Measurements from ENCODE around the gene RPS17. TPM values are rescaled to one million over a fixed set of nuclear protein-coding genes. Genes with fewer than 3 reads are reported as not detected.
"Not testable (repeated sequence)": the region's sequence is repeated elsewhere in the genome, so short reads cannot be mapped to it uniquely, and the experiment has no call there.

The RPS17 gene
- total RNA-seq, 1 donor from 2014 or later = 1,382 TPM

DNA sequence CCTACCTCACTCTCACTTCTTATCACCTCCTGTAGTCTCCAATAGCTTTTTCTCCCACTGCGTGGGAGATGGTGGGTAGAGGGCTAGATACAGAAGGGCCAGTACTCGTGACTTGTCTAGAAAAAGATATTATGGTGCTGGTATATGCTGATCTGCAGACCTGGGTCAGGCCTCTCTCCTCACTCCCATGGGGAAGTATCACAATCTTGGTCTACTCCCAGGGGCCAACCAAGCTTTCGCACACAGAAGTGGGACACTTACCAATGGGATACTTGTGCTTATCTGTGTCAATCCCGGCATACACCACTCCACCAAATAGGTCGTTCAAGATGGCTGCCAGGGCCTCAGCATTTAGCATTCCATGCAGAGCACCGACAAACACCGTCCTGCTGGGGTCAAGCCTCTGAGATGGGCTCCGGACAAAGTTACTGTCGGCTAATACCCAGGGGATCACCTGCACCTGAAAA is 9.0 kb upstream of the RPS17 start:
- DNase-seq (ENCODE audit: low spot score in 2 of 2) = no peak
- FAIRE-seq = no peak

GRCh38 chr15:82548700-82549099 is 8.4 kb upstream of the RPS17 start:
- FAIRE-seq (no peak), DNase-seq (ENCODE audit: low spot score in 2 of 2) (no peak)

DNA sequence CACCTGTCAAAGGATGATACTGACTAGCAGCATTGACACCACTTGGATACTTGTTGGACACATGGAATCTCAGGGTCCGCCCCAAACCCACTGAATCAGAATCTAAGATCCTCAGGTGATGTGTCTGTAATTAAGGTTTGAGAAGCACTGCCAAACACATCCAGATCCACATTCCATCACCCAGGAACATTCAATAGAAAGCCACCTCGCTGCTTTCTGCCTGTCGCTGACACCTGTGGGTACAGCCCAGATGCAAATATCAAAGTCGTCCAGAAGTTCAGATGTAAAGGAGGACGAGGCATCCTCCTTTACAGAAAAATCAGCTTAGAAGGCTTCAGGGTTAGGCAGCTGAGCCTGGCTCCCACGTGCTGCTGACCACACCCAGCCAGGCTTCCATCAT is 5.2 kb upstream of the RPS17 start:
- no peak for FAIRE-seq
- DNase-seq (ENCODE audit: low spot score in 2 of 2) = no peak

GRCh38 chr15:82545002-82545401 is 4.7 kb upstream of the RPS17 start:
- FAIRE-seq (no peak), DNase-seq (ENCODE audit: low spot score in 2 of 2) (no peak)

- FAIRE-seq = no peak
- DNase-seq (ENCODE audit: low spot score in 2 of 2) = no peak
Observed at GRCh38 chr15:82544431-82544830, 4.2 kb upstream of the RPS17 start.

- DNase-seq (ENCODE audit: low spot score in 2 of 2) (no peak), FAIRE-seq (no peak)
Observed at GRCh38 chr15:82543160-82543559, 2.9 kb upstream of the RPS17 start.

GRCh38 chr15:82540984-82541431 is 751 bp upstream of the RPS17 start:
- DNase-seq (ENCODE audit: low spot score in 2 of 2) (no peak), FAIRE-seq (no peak)

GRCh38 chr15:82539691-82540054 is 584 bp downstream of the RPS17 start:
- FAIRE-seq (no peak), DNase-seq (ENCODE audit: low spot score in 2 of 2) (peak in 1 of 2 donors; percentile 29)

GRCh38 chr15:82538961-82539690 is 1.1 kb downstream of the RPS17 start:
- FAIRE-seq (no peak), DNase-seq (ENCODE audit: low spot score in 2 of 2) (no peak)

DNA sequence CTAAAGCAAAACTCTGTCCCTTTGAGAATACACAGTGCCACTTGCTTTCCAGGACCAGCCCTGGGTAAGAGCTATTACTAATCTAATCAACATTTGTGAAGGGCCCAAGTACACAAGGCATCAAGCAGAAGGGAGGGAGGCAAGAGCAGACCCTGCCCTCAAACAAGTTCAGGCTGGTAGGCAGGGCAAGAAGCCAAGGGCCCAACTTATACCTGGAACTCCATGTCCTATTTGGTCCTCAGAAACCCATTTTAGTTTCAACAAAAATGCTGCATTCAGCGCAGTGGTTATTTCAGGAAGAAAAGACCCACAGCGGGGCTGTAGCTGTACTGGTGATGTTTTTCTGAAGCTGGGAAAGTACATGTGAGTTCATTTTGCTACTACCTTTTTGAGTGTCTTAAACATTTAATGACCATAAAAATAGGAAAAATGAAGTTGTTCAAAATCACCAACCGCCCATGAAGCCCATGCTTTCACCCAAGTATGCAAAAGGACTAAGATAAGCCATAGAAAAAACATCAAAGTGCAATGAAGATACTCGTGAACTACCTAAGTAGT is 2.8 kb downstream of the RPS17 start:
- DNase-seq (ENCODE audit: low spot score in 2 of 2) = no peak
- no peak for FAIRE-seq

DNA sequence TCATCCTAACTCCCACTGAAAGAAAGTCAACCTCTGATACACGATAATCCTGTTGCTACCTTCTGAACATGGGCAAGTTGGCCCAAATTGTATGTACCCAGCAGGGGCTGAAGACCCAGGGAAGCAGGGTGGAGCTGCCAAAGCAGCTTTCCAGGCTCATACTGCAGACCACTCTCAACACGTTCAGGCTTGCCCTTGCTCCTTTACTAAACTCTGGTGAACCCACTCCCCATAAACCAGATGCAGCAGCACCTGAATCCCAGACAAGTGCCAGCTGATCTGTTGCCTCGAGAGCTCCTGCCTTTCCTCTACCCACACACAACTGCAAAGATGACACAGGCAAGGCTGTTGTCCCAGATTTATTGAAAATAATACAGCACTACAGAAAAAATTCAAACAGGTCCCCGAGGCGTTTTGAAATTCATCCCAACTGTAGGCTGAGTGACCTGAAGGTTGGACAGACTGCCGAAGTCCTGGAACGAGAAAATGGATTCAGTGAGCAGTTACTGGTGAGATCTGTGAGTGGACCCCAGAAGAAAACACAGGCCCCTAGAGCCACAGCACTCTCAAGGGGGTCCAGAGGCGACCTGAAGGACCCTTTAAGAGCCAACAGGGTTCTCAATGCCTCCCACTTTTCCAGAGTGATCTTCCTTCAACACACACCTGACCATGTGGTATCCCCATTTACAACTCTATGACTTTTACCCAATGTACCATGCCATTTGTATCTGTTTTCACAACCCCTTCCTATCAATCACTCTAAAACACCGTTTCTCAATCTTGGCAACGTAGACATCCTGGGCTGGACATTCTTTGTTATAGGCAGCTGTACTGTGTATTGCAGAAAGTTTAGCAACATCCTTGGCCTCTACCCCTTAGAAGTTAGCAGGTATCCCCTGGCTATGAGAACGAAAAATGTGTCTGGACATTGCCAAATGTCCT is 3.6 kb downstream of the RPS17 start:
- no peak for DNase-seq (ENCODE audit: low spot score in 2 of 2)
- FAIRE-seq = no peak

GRCh38 chr15:82535566-82536408 is 4.5 kb downstream of the RPS17 start:
- no peak for DNase-seq (ENCODE audit: low spot score in 2 of 2)
- FAIRE-seq = no peak

GRCh38 chr15:82535151-82535550 is 5.1 kb downstream of the RPS17 start:
- not testable (repeated sequence) for DNase-seq (ENCODE audit: low spot score in 2 of 2); FAIRE-seq

DNA sequence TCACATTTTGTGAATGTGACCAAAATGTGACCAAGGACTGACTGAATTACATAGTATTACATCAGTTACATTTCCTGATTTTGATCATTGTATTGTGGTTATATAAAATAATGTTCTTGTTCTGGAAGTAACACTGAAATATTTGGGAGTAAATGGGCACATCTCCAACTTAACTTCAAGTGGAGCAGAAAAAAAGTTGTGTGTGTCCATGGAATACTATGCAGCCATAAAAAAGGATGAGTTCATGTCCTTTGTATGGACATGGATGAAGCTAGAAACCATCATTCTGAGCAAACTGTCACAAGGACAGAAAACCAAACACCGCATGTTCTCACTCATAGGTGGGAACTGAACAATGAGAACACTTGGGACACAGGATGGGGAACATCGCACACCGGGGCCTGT is 5.8 kb downstream of the RPS17 start:
- DNase-seq (ENCODE audit: low spot score in 2 of 2); FAIRE-seq: not testable (repeated sequence)

DNA sequence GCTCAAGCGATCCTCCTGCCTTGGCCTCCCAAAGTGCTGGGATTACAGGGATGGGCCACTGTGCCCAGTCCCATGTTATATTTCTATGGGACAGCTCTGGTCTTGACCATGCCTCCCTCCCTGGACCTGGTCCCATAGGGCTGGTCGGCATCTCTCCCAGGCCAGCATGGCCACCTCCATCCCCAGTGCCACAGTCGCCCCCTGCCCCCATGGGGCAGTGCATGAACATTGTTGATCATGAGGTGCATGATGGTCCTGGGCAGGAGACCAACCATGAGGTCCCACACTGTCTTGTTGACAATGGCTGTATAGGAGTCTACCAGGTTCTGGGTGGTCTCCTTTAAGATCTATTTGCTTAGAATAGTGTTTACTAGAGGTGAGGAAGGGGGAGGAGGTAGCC is 6.5 kb downstream of the RPS17 start:
- FAIRE-seq (no peak), DNase-seq (ENCODE audit: low spot score in 2 of 2) (no peak)

DNA sequence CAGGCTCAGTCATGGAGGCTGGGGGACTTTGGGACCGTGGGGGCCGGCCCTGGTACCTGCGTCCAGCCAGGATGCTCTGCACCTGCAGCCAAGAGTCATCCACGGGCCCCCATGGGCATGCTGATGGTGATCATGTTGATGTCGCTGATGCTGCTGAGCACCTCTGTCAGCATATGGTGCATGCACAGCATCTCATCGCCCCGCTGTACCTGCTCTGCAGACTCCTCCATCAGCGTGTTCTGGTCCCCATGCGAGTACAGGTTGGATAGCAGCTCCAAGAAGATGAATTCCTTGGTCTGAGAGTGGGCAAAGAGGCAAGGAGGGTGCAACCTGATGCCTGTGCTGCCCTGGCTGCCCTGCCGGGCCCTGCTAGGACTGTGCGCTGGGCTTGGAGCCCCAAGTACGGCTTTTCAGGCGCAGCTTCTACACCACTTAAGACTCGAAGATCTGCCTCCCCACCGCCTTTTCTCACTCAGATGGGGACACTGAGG is 7.2 kb downstream of the RPS17 start:
- no peak for DNase-seq (ENCODE audit: low spot score in 2 of 2)
- FAIRE-seq = no peak

GRCh38 chr15:82532383-82532990 is 7.8 kb downstream of the RPS17 start:
- FAIRE-seq = no peak

GRCh38 chr15:82531496-82532382 is 8.5 kb downstream of the RPS17 start:
- no peak for DNase-seq (ENCODE audit: low spot score in 2 of 2)
- FAIRE-seq = no peak

More at GRCh38 chr15:82532383-82532990, 7.8 kb downstream of the RPS17 start:
- no peak for DNase-seq (ENCODE audit: low spot score in 2 of 2)
